ENCODE results near the gene OLFML2A. TPM values are rescaled to one million over a fixed set of nuclear protein-coding genes. Genes with fewer than 3 reads are reported as not detected.

OLFML2A gene
- total RNA-seq, 2 donors from 2014 or later, result 16.7 to 18.5 TPM

GRCh38 chr9:124759327-124759726 lies 17.6 kb upstream of the OLFML2A start:
- TF ChIP-seq, protein P1, sequence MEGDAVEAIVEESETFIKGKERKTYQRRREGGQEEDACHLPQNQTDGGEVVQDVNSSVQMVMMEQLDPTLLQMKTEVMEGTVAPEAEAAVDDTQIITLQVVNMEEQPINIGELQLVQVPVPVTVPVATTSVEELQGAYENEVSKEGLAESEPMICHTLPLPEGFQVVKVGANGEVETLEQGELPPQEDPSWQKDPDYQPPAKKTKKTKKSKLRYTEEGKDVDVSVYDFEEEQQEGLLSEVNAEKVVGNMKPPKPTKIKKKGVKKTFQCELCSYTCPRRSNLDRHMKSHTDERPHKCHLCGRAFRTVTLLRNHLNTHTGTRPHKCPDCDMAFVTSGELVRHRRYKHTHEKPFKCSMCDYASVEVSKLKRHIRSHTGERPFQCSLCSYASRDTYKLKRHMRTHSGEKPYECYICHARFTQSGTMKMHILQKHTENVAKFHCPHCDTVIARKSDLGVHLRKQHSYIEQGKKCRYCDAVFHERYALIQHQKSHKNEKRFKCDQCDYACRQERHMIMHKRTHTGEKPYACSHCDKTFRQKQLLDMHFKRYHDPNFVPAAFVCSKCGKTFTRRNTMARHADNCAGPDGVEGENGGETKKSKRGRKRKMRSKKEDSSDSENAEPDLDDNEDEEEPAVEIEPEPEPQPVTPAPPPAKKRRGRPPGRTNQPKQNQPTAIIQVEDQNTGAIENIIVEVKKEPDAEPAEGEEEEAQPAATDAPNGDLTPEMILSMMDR (IDR thresholded peaks at IDR 0.05), result no peak
- TF ChIP-seq POLR2A (IDR thresholded peaks at IDR 0.05), result no peak
- no peak for TF ChIP-seq POLR2AphosphoS5 (IDR thresholded peaks at IDR 0.05)
- Histone ChIP-seq H3K9me3 (no peaks in the 10 kb centered on the region), H3K36me3 (no peaks in the 10 kb centered on the region), H3K27me3 (replicated peaks; ENCODE audit: insufficient read depth) (no peaks in the 10 kb centered on the region), H3K4me3 (no peak overlapping the region), H3K27ac (no peak overlapping the region), H3K4me1 (replicated peaks) (no peaks in the 10 kb centered on the region)
- no peak for DNase-seq (ENCODE audit: low spot score)
- intact Hi-C loops (cut with DNase I), result no loop called here
- 95% methylated on average over 2 of the region's 2 CpGs for WGBS

GRCh38 chr9:124760719-124761118 lies 16.2 kb upstream of the OLFML2A start:
- Histone ChIP-seq H3K4me1 (replicated peaks) (no peaks in the 10 kb centered on the region), H3K36me3 (no peaks in the 10 kb centered on the region), H3K4me3 (no peak overlapping the region), H3K27me3 (replicated peaks; ENCODE audit: insufficient read depth) (no peaks in the 10 kb centered on the region), H3K9me3 (no peaks in the 10 kb centered on the region), H3K27ac (no peak overlapping the region)
- intact Hi-C loops (cut with DNase I), result no loop called here
- TF ChIP-seq POLR2A (IDR thresholded peaks at IDR 0.05) (no peak), POLR2AphosphoS5 (IDR thresholded peaks at IDR 0.05) (no peak)
- TF ChIP-seq, protein P1 (IDR thresholded peaks at IDR 0.05), result no peak
- DNase-seq (ENCODE audit: low spot score), result no peak
- WGBS, result 91% methylated on average over 2 of the region's 2 CpGs

GRCh38 chr9:124761196-124761595 lies 15.7 kb upstream of the OLFML2A start:
- Histone ChIP-seq H3K9me3 (no peaks in the 10 kb centered on the region), H3K27me3 (replicated peaks; ENCODE audit: insufficient read depth) (no peaks in the 10 kb centered on the region), H3K27ac (no peak overlapping the region), H3K4me1 (replicated peaks) (no peaks in the 10 kb centered on the region), H3K4me3 (no peak overlapping the region), H3K36me3 (no peaks in the 10 kb centered on the region)
- DNase-seq (ENCODE audit: low spot score), result no peak
- TF ChIP-seq, protein P1 (IDR thresholded peaks at IDR 0.05), result no peak
- no peak for TF ChIP-seq POLR2AphosphoS5 (IDR thresholded peaks at IDR 0.05)
- no peak for TF ChIP-seq POLR2A (IDR thresholded peaks at IDR 0.05)
- intact Hi-C loops (cut with DNase I), result no loop called here
- 46% methylated on average over 2 of the region's 2 CpGs for WGBS

DNA sequence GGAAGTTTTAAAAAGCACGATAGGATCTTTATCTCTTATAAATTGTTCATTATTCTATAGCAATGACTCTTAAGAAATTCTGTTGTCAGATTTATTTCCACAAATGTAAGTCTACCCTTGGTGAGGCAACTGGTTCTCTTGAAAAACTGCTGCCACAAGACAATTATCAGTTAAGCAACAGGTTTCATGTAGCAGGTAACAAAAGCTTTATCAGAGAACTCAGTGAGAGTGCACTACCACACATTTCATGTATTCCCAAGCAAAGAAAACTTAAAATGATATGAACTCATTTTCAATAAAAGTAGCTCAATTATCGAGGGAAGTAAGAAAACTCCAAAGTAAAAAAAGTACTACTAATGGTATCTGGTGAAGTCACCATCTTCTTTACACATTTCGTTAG lies 15.2 kb upstream of the OLFML2A start:
- WGBS, result 65% methylated on average over 3 of the region's 3 CpGs
- no peak for DNase-seq (ENCODE audit: low spot score)
- H3K36me3 ChIP-seq, result no peaks in the 10 kb centered on the region
- H3K4me3 ChIP-seq, result no peak overlapping the region
- no peaks in the 10 kb centered on the region for H3K9me3 ChIP-seq
- intact Hi-C loops (cut with DNase I), result no loop called here
- no peaks in the 10 kb centered on the region for H3K27me3 ChIP-seq (replicated peaks; ENCODE audit: insufficient read depth)
- H3K4me1 ChIP-seq (replicated peaks), result no peaks in the 10 kb centered on the region
- TF ChIP-seq POLR2A (IDR thresholded peaks at IDR 0.05), result no peak
- no peak for TF ChIP-seq POLR2AphosphoS5 (IDR thresholded peaks at IDR 0.05)
- TF ChIP-seq, protein P1 (IDR thresholded peaks at IDR 0.05), result no peak
- H3K27ac ChIP-seq, result no peak overlapping the region

DNA sequence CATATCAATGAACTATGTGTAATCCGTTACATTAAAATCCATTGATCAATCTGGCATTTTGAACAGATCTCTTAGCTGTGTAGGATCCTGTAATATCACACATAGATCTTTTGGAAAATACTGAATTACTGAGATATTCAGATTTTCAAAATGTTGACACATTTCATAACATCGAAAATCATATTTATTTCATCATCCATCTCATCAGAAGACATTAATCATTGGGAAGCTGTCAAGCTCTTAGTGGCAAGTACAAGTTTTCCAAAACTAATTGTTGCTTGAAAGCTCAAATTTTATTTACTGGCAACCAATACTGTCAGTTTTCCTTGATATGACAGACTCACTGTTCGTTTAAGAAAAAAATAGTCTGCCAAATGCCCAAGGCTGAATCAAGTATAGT lies 14.3 kb upstream of the OLFML2A start:
- Histone ChIP-seq H3K4me3 (no peak overlapping the region), H3K27ac (no peak overlapping the region), H3K36me3 (no peaks in the 10 kb centered on the region), H3K9me3 (no peaks in the 10 kb centered on the region), H3K4me1 (replicated peaks) (no peaks in the 10 kb centered on the region), H3K27me3 (replicated peaks; ENCODE audit: insufficient read depth) (no peaks in the 10 kb centered on the region)
- intact Hi-C loops (cut with DNase I), result no loop called here
- TF ChIP-seq POLR2AphosphoS5 (IDR thresholded peaks at IDR 0.05), result no peak
- TF ChIP-seq, protein P1 (IDR thresholded peaks at IDR 0.05), result no peak
- no peak for TF ChIP-seq POLR2A (IDR thresholded peaks at IDR 0.05)
- WGBS, result 82% methylated on average over 3 of the region's 3 CpGs
- no peak for DNase-seq (ENCODE audit: low spot score)

Measured in prostate gland (tissue), 2 donors.